Activated naive CD8-positive, alpha-beta T cell (primary cell): ENCODE measurements around the gene B2M.
"Not testable (repeated sequence)": the region's sequence is repeated elsewhere in the genome, so short reads cannot be mapped to it uniquely, and the experiment has no call there.

Source experiments
- H3K27ac Mint-ChIP-seq: one replicate; pipeline ENCODE4 v1.8.0; 2021; ENCODE audit warnings: mixed read lengths
- H3K27me3 Mint-ChIP-seq: one replicate; pipeline ENCODE4 v1.8.0; 2021; ENCODE audit warnings: mixed read lengths
- H3K36me3 Mint-ChIP-seq: one replicate; pipeline ENCODE4 v1.8.0; 2021; ENCODE audit warnings: mixed read lengths
- H3K4me1 Mint-ChIP-seq: one replicate; pipeline ENCODE4 v1.8.0; 2021; ENCODE audit warnings: low read depth, mixed read lengths
- H3K4me3 Mint-ChIP-seq: one replicate; pipeline ENCODE4 v1.8.0; 2021; ENCODE audit warnings: mild to moderate bottlenecking, mixed read lengths
- H3K9me3 Mint-ChIP-seq: one replicate; pipeline ENCODE4 v1.8.0; 2021; ENCODE audit warnings: low read depth, mixed read lengths

B2M gene

DNA sequence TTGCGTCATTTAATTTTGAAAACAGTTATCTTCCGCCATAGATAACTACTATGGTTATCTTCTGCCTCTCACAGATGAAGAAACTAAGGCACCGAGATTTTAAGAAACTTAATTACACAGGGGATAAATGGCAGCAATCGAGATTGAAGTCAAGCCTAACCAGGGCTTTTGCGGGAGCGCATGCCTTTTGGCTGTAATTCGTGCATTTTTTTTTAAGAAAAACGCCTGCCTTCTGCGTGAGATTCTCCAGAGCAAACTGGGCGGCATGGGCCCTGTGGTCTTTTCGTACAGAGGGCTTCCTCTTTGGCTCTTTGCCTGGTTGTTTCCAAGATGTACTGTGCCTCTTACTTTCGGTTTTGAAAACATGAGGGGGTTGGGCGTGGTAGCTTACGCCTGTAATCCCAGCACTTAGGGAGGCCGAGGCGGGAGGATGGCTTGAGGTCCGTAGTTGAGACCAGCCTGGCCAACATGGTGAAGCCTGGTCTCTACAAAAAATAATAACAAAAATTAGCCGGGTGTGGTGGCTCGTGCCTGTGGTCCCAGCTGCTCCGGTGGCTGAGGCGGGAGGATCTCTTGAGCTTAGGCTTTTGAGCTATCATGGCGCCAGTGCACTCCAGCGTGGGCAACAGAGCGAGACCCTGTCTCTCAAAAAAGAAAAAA, 1.2 kb downstream of the B2M start:
- H3K27ac Mint-ChIP-seq = peak overlapping the region; percentile 100
- peak overlapping the region; percentile 98 for H3K4me3 Mint-ChIP-seq
- H3K4me1 Mint-ChIP-seq = peaks cover 51% of the 10 kb centered on the region
- H3K9me3 Mint-ChIP-seq = no peaks in the 10 kb centered on the region
- H3K36me3 Mint-ChIP-seq = peaks cover 44% of the 10 kb centered on the region
- no peaks in the 10 kb centered on the region for H3K27me3 Mint-ChIP-seq

DNA sequence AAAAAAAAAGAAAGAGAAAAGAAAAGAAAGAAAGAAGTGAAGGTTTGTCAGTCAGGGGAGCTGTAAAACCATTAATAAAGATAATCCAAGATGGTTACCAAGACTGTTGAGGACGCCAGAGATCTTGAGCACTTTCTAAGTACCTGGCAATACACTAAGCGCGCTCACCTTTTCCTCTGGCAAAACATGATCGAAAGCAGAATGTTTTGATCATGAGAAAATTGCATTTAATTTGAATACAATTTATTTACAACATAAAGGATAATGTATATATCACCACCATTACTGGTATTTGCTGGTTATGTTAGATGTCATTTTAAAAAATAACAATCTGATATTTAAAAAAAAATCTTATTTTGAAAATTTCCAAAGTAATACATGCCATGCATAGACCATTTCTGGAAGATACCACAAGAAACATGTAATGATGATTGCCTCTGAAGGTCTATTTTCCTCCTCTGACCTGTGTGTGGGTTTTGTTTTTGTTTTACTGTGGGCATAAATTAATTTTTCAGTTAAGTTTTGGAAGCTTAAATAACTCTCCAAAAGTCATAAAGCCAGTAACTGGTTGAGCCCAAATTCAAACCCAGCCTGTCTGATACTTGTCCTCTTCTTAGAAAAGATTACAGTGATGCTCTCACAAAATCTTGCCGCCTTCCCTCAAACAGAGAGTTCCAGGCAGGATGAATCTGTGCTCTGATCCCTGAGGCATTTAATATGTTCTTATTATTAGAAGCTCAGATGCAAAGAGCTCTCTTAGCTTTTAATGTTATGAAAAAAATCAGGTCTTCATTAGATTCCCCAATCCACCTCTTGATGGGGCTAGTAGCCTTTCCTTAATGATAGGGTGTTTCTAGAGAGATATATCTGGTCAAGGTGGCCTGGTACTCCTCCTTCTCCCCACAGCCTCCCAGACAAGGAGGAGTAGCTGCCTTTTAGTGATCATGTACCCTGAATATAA, 2.0 kb downstream of the B2M start:
- no peaks in the 10 kb centered on the region for H3K27me3 Mint-ChIP-seq
- peaks cover 54% of the 10 kb centered on the region for H3K4me1 Mint-ChIP-seq
- peak overlapping the region; percentile 98 for H3K4me3 Mint-ChIP-seq
- H3K27ac Mint-ChIP-seq = peak overlapping the region; percentile 100
- no peaks in the 10 kb centered on the region for H3K9me3 Mint-ChIP-seq
- H3K36me3 Mint-ChIP-seq = peaks cover 47% of the 10 kb centered on the region

- H3K27me3 Mint-ChIP-seq = no peaks in the 10 kb centered on the region
- H3K27ac Mint-ChIP-seq = peak overlapping the region; percentile 100
- peaks cover 58% of the 10 kb centered on the region for H3K4me1 Mint-ChIP-seq
- no peaks in the 10 kb centered on the region for H3K9me3 Mint-ChIP-seq
- peaks cover 49% of the 10 kb centered on the region for H3K36me3 Mint-ChIP-seq
- peak overlapping the region; percentile 98 for H3K4me3 Mint-ChIP-seq
Measured at GRCh38 chr15:44715142-44715796, 4.0 kb downstream of the B2M start.

- H3K27ac Mint-ChIP-seq = peak overlapping the region; percentile 100
- peaks cover 61% of the 10 kb centered on the region for H3K4me1 Mint-ChIP-seq
- H3K4me3 Mint-ChIP-seq = peak overlapping the region; percentile 98
- H3K36me3 Mint-ChIP-seq = peaks cover 49% of the 10 kb centered on the region
- H3K9me3 Mint-ChIP-seq = no peaks in the 10 kb centered on the region
- no peaks in the 10 kb centered on the region for H3K27me3 Mint-ChIP-seq
Measured at GRCh38 chr15:44715797-44716334, 4.5 kb downstream of the B2M start.

DNA sequence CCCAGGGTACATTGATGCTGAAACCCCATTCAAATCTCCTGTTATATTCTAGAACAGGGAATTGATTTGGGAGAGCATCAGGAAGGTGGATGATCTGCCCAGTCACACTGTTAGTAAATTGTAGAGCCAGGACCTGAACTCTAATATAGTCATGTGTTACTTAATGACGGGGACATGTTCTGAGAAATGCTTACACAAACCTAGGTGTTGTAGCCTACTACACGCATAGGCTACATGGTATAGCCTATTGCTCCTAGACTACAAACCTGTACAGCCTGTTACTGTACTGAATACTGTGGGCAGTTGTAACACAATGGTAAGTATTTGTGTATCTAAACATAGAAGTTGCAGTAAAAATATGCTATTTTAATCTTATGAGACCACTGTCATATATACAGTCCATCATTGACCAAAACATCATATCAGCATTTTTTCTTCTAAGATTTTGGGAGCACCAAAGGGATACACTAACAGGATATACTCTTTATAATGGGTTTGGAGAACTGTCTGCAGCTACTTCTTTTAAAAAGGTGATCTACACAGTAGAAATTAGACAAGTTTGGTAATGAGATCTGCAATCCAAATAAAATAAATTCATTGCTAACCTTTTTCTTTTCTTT, 5.8 kb downstream of the B2M start:
- Mint-ChIP-seq H3K27ac (peak overlapping the region; percentile 100), H3K4me3 (peak overlapping the region; percentile 98), H3K27me3 (no peaks in the 10 kb centered on the region), H3K9me3 (no peaks in the 10 kb centered on the region), H3K4me1 (peaks cover 72% of the 10 kb centered on the region), H3K36me3 (peaks cover 51% of the 10 kb centered on the region)

- peak overlapping the region; percentile 98 for H3K4me3 Mint-ChIP-seq
- no peaks in the 10 kb centered on the region for H3K9me3 Mint-ChIP-seq
- peaks cover 41% of the 10 kb centered on the region for H3K36me3 Mint-ChIP-seq
- no peaks in the 10 kb centered on the region for H3K27me3 Mint-ChIP-seq
- H3K4me1 Mint-ChIP-seq = peaks cover 76% of the 10 kb centered on the region
- H3K27ac Mint-ChIP-seq = peak overlapping the region; percentile 100
Measured at GRCh38 chr15:44718180-44718926, 7.0 kb downstream of the B2M start.

DNA sequence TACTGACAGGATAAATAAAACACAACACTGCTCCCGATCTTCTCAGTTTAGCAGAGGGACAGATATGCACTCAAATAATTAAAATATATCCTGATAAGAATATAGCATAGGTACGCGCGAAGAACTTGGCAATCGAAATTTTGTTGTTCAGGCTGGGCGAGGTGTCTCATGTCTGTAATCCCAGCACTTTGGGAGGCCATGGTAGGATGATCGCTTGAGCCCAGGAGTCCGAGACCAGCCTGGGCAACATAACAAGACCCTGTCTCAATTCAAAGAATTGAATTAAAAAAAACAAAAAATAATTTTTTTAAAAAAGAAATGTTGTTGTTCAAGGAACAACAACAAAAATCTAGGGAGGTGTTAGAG, 7.6 kb downstream of the B2M start:
- Mint-ChIP-seq H3K9me3 (no peaks in the 10 kb centered on the region), H3K36me3 (peaks cover 38% of the 10 kb centered on the region), H3K4me1 (peaks cover 81% of the 10 kb centered on the region), H3K27me3 (no peaks in the 10 kb centered on the region), H3K4me3 (peak overlapping the region; percentile 98), H3K27ac (peak overlapping the region; percentile 100)

GRCh38 chr15:44719293-44719999, 8.1 kb downstream of the B2M start:
- peaks cover 87% of the 10 kb centered on the region for H3K4me1 Mint-ChIP-seq
- H3K27me3 Mint-ChIP-seq = no peaks in the 10 kb centered on the region
- H3K4me3 Mint-ChIP-seq = peak overlapping the region; percentile 98
- no peaks in the 10 kb centered on the region for H3K9me3 Mint-ChIP-seq
- H3K36me3 Mint-ChIP-seq = peaks cover 34% of the 10 kb centered on the region
- H3K27ac Mint-ChIP-seq = peak overlapping the region; percentile 100

GRCh38 chr15:44720000-44720435, 8.7 kb downstream of the B2M start:
- H3K27me3 Mint-ChIP-seq, H3K9me3 Mint-ChIP-seq: not testable (repeated sequence)
- Mint-ChIP-seq H3K4me3 (peak overlapping the region; percentile 47), H3K36me3 (peaks cover 30% of the 10 kb centered on the region), H3K4me1 (peaks cover 88% of the 10 kb centered on the region), H3K27ac (peak overlapping the region; percentile 100)

DNA sequence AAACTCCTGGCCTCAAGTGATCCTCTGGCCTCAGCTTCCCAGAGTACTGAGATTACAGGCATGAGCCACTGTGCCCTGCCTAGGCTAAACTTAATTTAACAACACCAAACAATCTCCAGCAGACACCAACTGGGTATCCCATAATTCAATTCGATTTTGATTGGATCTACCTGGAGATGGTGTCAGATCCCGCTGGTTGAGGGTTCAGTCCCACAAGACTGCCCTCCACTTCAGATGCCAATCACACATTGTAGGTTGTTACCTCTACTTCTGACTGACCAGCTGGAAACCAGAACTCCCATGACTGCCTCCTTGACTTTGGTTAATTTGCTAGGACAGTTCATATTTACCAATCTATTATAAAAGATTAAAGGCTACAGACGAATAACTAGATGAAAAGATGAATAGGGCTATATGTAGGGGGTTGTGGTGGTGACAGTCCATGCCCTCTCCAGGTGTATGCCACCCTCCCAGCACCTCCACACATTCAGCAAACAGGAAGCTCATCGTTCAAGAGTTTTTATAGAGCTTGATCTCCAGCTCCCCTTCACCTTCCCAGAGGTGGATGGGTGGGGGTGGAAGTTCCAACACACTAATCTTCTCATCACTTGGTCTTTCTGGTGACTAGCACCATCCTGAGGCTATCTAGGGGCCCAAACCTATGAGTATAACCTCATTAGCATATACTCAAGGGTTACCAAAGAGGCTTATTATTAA, 9.3 kb downstream of the B2M start:
- Mint-ChIP-seq H3K27me3 (no peaks in the 10 kb centered on the region), H3K4me1 (peaks cover 87% of the 10 kb centered on the region), H3K36me3 (peaks cover 24% of the 10 kb centered on the region), H3K27ac (peak overlapping the region; percentile 100), H3K9me3 (no peaks in the 10 kb centered on the region), H3K4me3 (peak overlapping the region; percentile 38)

GRCh38 chr15:44722011-44722410, 10.7 kb downstream of the B2M start:
- peaks cover 86% of the 10 kb centered on the region for H3K4me1 Mint-ChIP-seq
- peak overlapping the region; percentile 50 for H3K4me3 Mint-ChIP-seq
- H3K27ac Mint-ChIP-seq = peak overlapping the region; percentile 100
- H3K27me3 Mint-ChIP-seq = no peaks in the 10 kb centered on the region
- H3K36me3 Mint-ChIP-seq = peaks cover 16% of the 10 kb centered on the region
- H3K9me3 Mint-ChIP-seq = no peaks in the 10 kb centered on the region

DNA sequence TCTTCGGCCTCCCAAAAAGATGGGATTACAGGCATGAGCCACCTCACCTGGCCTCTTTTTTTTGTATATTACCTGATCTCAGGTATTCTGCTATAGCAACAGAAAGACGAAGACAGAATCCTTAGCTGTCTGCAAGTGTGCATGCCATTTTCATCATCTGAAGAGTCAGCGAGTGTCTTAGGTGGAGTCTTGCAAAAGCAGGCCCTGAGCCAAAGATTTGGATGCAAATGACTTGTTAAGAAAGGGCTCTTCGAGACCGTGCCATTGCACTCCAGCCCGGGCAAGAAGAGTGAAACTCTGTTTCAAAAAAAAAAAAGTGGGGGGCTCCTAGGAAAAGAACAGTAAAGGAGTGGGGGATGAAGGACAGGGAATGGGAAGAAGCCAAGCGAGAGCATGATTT, 14.8 kb downstream of the B2M start:
- Mint-ChIP-seq H3K4me3 (peak overlapping the region; percentile 99), H3K27ac (peak overlapping the region; percentile 100), H3K9me3 (no peaks in the 10 kb centered on the region), H3K36me3 (peaks cover 2% of the 10 kb centered on the region), H3K27me3 (no peaks in the 10 kb centered on the region), H3K4me1 (peaks cover 66% of the 10 kb centered on the region)
